Endothelial cell of hepatic sinusoid (primary cell): ENCODE measurements around the gene RPS4Y2.

Experiments used
- in situ Hi-C: cut with HindIII; loops from 2 replicates; pipeline ENCODE4 v1.10.0; 2017; ENCODE audit warnings: low sequenced_read_pairs

Gene RPS4Y2

GRCh38 chrY:20817067-20817466 lies 61.2 kb downstream of the RPS4Y2 start:
- in situ Hi-C loops = no loop called here
